Measurements from ENCODE around the gene PRDM10.

The PRDM10 gene, protein sequence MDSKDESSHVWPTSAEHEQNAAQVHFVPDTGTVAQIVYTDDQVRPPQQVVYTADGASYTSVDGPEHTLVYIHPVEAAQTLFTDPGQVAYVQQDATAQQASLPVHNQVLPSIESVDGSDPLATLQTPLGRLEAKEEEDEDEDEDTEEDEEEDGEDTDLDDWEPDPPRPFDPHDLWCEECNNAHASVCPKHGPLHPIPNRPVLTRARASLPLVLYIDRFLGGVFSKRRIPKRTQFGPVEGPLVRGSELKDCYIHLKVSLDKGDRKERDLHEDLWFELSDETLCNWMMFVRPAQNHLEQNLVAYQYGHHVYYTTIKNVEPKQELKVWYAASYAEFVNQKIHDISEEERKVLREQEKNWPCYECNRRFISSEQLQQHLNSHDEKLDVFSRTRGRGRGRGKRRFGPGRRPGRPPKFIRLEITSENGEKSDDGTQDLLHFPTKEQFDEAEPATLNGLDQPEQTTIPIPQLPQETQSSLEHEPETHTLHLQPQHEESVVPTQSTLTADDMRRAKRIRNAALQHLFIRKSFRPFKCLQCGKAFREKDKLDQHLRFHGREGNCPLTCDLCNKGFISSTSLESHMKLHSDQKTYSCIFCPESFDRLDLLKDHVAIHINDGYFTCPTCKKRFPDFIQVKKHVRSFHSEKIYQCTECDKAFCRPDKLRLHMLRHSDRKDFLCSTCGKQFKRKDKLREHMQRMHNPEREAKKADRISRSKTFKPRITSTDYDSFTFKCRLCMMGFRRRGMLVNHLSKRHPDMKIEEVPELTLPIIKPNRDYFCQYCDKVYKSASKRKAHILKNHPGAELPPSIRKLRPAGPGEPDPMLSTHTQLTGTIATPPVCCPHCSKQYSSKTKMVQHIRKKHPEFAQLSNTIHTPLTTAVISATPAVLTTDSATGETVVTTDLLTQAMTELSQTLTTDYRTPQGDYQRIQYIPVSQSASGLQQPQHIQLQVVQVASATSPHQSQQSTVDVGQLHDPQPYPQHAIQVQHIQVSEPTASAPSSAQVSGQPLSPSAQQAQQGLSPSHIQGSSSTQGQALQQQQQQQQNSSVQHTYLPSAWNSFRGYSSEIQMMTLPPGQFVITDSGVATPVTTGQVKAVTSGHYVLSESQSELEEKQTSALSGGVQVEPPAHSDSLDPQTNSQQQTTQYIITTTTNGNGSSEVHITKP

DNA sequence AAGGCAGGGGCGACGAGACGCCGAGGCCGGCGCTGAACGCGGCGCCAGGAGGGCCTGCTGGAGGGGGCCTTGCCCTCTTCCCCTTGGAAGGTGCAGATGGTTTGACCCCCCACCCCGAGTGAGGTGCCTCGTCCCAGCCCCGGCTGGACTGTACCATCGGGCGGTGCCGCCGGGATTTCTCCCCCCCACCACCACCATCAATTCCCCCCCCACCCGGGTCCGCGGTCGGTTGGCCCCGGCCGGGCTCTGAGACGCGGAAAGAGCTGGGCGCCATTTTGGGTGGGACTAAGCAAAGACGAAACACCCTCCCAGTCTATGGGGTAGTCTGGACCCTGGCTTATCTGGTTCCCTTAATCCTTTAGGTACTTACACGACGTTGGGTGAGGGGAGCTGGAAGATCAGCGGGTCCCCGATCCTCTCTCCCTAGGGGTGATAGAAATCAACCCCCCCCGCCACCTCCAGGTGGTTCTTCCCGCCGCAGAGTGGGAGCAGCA is at the start of gene PRDM10:
PRDM10 (minus strand) TSS at position 484 of the 494 bp plus-strand sequence. CDS start 41,871 bp downstream, outside the sequence.
- peak within 1 kb of the TSS; percentile 99 for H3K4me3 Mint-ChIP-seq
- peak within 1 kb of the TSS; percentile 100 for H3K27ac Mint-ChIP-seq
- no peaks in the 10 kb centered on the region for H3K27me3 Mint-ChIP-seq
- peaks cover 27% of the 10 kb centered on the region for H3K4me1 Mint-ChIP-seq (ENCODE audit: low read depth)
- H3K9me3 Mint-ChIP-seq (ENCODE audit: low read depth) = no peaks in the 10 kb centered on the region
- no peaks in the 10 kb centered on the region for H3K36me3 Mint-ChIP-seq

- Mint-ChIP-seq H3K27ac (no peak overlapping the region), H3K4me1 (ENCODE audit: low read depth) (no peaks in the 10 kb centered on the region), H3K36me3 (no peaks in the 10 kb centered on the region), H3K4me3 (no peak overlapping the region), H3K27me3 (no peaks in the 10 kb centered on the region), H3K9me3 (ENCODE audit: low read depth) (no peaks in the 10 kb centered on the region)
These were observed 48.4 kb upstream of the PRDM10 start for GRCh38 chr11:130051082-130051481.

DNA sequence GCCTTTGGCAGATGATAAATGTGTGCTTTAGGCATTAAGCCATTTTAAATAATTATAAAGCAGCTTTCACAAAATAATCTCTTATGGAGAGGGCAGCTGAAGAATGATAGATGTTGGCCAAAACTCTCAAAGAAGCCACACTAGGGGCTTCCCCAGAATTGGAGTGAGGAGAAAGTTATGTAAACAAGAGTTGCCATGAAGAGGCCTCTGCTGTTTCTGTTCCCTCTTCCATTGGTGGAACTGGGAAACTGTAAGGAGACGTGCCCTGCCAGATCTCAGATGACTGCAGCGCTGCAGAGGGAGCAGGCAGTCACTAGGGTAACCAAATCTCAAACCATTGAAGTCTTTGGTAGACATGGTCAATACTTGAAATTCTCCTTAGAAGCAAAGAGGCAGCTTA is 47.6 kb upstream of the PRDM10 start:
- H3K27ac Mint-ChIP-seq = no peak overlapping the region
- H3K27me3 Mint-ChIP-seq = no peaks in the 10 kb centered on the region

DNA sequence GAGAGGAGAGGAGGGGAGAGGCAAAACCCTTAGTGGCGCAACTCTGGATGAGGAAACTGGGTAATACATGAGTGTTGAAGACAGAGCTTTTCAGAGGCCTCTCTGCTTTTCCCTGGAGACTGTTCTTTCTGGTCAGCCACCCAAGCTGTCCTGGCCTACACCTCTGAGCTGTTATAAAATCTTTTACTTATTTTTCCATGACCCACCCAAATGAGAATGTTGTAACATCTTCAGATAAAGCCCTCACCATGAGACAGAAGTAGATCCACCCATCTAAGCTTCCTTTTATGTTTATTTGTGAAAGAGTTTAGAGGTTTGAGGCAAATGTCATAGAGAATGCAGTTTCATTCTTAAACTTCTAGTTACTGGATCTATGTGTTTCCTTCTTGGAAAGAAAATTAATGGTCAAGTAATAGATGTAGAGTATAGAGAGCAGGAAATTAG is 46.7 kb upstream of the PRDM10 start:
- Mint-ChIP-seq H3K9me3 (ENCODE audit: low read depth) (no peaks in the 10 kb centered on the region), H3K4me1 (ENCODE audit: low read depth) (no peaks in the 10 kb centered on the region), H3K4me3 (no peak overlapping the region), H3K27ac (no peak overlapping the region), H3K36me3 (no peaks in the 10 kb centered on the region), H3K27me3 (no peaks in the 10 kb centered on the region)

More for the DNA sequence above, 47.6 kb upstream of the PRDM10 start:
- no peaks in the 10 kb centered on the region for H3K36me3 Mint-ChIP-seq
- no peak overlapping the region for H3K4me3 Mint-ChIP-seq
- H3K9me3 Mint-ChIP-seq (ENCODE audit: low read depth) = no peaks in the 10 kb centered on the region
- no peaks in the 10 kb centered on the region for H3K4me1 Mint-ChIP-seq (ENCODE audit: low read depth)

DNA sequence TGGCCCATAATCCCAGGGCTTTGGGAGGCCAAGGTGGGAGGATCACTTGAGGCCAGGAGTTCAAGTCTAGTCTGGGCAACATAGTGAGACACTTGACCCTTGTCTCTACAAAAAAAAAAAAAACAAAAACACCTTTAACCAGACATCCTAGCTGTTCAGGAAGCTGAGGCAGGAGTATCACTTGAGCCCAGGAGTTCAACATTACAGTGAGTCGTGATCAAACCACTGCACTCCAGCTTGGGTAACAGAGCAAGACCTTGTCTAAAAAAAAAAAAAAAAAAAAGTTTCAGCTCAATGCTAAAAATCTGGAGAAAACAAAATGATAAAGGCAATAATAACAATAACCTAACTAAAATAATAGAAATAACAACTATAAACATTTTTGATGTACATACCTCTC is 44.5 kb upstream of the PRDM10 start:
- Mint-ChIP-seq H3K9me3 (ENCODE audit: low read depth) (no peaks in the 10 kb centered on the region), H3K27me3 (peaks cover 7% of the 10 kb centered on the region), H3K4me3 (no peak overlapping the region)

GRCh38 chr11:130043575-130043974 is 40.9 kb upstream of the PRDM10 start:
- Mint-ChIP-seq H3K9me3 (ENCODE audit: low read depth) (no peaks in the 10 kb centered on the region), H3K4me1 (ENCODE audit: low read depth) (no peaks in the 10 kb centered on the region), H3K4me3 (no peak overlapping the region), H3K27me3 (peaks cover 7% of the 10 kb centered on the region), H3K27ac (no peak overlapping the region), H3K36me3 (no peaks in the 10 kb centered on the region)

More for the DNA sequence above, 44.5 kb upstream of the PRDM10 start:
- H3K27ac Mint-ChIP-seq = no peak overlapping the region
- H3K4me1 Mint-ChIP-seq (ENCODE audit: low read depth) = no peaks in the 10 kb centered on the region
- H3K36me3 Mint-ChIP-seq = no peaks in the 10 kb centered on the region

DNA sequence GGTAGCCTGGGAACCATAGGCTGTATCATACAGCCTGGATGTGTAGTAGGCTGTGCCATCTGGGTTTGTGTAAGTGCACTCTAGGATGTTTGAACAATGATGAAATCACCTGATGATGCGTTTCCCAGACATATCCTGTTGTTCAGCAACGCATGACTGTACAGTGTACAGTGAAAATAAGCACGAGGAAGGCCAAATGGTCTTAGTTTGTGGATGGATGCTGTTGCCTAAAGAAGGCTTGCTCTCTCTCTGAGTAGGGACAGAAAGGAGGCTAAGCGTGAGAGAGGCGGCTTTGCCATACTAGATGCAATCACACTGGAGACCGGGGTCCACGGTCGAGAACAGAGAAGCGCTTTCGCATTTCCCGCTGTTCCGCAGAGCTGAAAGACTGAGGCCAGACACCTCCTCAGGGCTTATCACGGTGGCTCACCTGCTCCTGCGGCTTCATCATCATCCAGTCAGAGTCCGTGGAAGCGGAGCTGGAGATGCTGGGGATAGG is 39.5 kb upstream of the PRDM10 start:
- Mint-ChIP-seq H3K27ac (no peak overlapping the region), H3K36me3 (no peaks in the 10 kb centered on the region), H3K4me3 (no peak overlapping the region), H3K9me3 (ENCODE audit: low read depth) (no peaks in the 10 kb centered on the region), H3K27me3 (peaks cover 10% of the 10 kb centered on the region), H3K4me1 (ENCODE audit: low read depth) (no peaks in the 10 kb centered on the region)

DNA sequence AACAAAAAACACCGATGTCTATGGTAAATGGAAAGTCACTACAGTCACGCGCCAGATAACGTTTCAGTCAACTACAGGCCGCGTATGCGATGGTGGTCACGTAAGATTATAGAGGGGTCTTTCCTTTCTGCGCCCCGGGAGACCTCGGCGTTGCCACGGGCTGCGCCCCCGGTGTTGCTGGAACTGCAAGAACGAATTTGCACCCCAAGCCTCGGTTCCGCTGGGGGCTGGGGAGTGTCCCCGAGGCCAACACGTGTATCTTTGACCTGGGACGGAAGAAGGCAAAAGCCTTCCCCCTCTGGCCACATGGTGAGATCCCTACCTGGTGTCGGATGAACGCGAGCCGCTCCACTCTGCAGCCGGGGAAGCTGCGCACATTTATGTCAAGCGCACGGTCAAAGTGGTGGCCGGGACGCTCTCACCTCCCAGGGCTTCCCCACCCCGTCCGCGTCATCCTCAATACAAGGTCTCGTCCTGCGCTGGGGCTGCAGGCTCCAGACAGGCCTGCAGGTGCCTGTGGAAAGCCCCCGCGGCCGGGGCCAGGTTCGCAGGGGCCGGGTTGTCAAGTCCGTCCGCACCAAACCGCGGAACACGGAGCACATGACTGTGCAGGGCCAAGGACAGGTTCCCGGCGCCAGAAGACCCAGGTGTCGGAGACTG is 37.8 kb upstream of the PRDM10 start:
- no peaks in the 10 kb centered on the region for H3K36me3 Mint-ChIP-seq
- peaks cover 12% of the 10 kb centered on the region for H3K27me3 Mint-ChIP-seq
- H3K9me3 Mint-ChIP-seq (ENCODE audit: low read depth) = no peaks in the 10 kb centered on the region

GRCh38 chr11:130037881-130038585 is 35.4 kb upstream of the PRDM10 start:
- peaks cover 6% of the 10 kb centered on the region for H3K27me3 Mint-ChIP-seq
- H3K36me3 Mint-ChIP-seq = no peaks in the 10 kb centered on the region
- H3K9me3 Mint-ChIP-seq (ENCODE audit: low read depth) = no peaks in the 10 kb centered on the region
- no peak overlapping the region for H3K27ac Mint-ChIP-seq
- no peak overlapping the region for H3K4me3 Mint-ChIP-seq
- no peaks in the 10 kb centered on the region for H3K4me1 Mint-ChIP-seq (ENCODE audit: low read depth)

More for the DNA sequence above, 37.8 kb upstream of the PRDM10 start:
- Mint-ChIP-seq H3K27ac (no peak overlapping the region), H3K4me1 (ENCODE audit: low read depth) (no peaks in the 10 kb centered on the region), H3K4me3 (no peak overlapping the region)

DNA sequence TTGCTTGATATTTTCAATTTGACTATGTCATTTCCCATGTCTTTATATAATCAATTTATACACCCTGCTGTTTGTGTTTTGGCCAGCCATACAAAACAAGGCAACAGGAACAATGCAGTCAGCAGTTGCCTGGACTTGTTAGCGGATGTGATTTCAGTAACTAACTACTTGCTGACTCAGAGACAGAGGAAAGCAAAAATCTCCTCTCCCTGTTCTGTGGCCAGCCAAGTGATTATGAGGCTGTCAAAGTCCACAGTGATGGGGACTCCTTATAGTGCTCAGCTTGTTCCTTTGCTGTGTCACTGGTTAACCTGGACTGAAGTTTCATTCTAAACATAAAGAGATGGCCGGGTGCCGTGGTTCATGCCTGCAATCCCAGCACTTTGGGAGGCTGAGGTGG is 34.4 kb upstream of the PRDM10 start:
- Mint-ChIP-seq H3K4me3 (no peak overlapping the region), H3K4me1 (ENCODE audit: low read depth) (no peaks in the 10 kb centered on the region), H3K27ac (no peak overlapping the region), H3K9me3 (ENCODE audit: low read depth) (no peaks in the 10 kb centered on the region), H3K36me3 (no peaks in the 10 kb centered on the region), H3K27me3 (peaks cover 5% of the 10 kb centered on the region)

- H3K27me3 Mint-ChIP-seq = peaks cover 5% of the 10 kb centered on the region
- H3K9me3 Mint-ChIP-seq (ENCODE audit: low read depth) = no peaks in the 10 kb centered on the region
- H3K4me1 Mint-ChIP-seq (ENCODE audit: low read depth) = no peaks in the 10 kb centered on the region
- no peaks in the 10 kb centered on the region for H3K36me3 Mint-ChIP-seq
- no peak overlapping the region for H3K27ac Mint-ChIP-seq
- H3K4me3 Mint-ChIP-seq = no peak overlapping the region
These were observed 31.6 kb upstream of the PRDM10 start for GRCh38 chr11:130034236-130034635.

- no peaks in the 10 kb centered on the region for H3K4me1 Mint-ChIP-seq (ENCODE audit: low read depth)
- H3K36me3 Mint-ChIP-seq = no peaks in the 10 kb centered on the region
- peaks cover 3% of the 10 kb centered on the region for H3K27me3 Mint-ChIP-seq
- H3K27ac Mint-ChIP-seq = no peak overlapping the region
- H3K4me3 Mint-ChIP-seq = no peak overlapping the region
- H3K9me3 Mint-ChIP-seq (ENCODE audit: low read depth) = no peaks in the 10 kb centered on the region
These were observed 30.3 kb upstream of the PRDM10 start for GRCh38 chr11:130032931-130033330.

DNA sequence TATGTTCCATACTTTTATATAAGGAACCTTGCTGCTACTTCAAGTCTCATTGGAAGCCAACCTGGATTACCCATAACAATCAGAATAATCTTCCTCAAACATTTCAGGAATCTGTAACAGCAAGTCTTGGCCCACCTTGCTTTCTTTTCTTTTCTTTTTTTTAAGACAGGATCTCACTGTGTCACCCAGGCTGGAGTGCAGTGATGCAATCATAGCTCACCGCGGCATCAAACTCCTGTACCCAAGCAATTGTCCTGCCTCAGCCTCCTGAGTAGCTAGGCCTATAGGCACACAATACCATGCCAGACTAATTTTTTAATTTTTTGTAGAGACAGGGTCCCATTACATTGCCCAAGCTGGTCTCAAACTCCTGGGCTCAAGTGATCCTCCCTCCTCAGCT is 29.3 kb upstream of the PRDM10 start:
- no peak overlapping the region for H3K4me3 Mint-ChIP-seq
- H3K27ac Mint-ChIP-seq = no peak overlapping the region
- H3K27me3 Mint-ChIP-seq = peaks cover 2% of the 10 kb centered on the region
- no peaks in the 10 kb centered on the region for H3K36me3 Mint-ChIP-seq
- no peaks in the 10 kb centered on the region for H3K4me1 Mint-ChIP-seq (ENCODE audit: low read depth)
- H3K9me3 Mint-ChIP-seq (ENCODE audit: low read depth) = no peaks in the 10 kb centered on the region

DNA sequence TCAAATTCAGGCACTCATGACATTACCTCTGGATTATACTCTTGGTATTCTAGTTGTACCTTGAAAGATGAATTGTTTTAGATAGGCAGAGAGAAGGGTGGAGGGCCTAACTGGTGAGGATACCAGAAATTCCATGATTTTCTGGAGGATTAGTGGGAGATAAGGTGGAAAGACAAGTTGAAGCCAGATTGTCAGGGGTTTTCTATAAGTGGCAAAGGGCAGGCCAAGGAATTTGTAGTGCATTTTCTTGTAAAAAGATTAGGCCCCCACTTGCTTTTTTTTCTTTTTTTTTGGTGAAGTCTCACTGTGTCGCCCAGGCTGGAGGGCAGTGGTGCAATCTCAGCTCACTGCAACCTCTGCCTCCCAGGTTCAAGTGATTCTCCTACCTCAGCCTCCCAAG is 28.4 kb upstream of the PRDM10 start:
- H3K27ac Mint-ChIP-seq = no peak overlapping the region
- no peaks in the 10 kb centered on the region for H3K4me1 Mint-ChIP-seq (ENCODE audit: low read depth)
- no peaks in the 10 kb centered on the region for H3K9me3 Mint-ChIP-seq (ENCODE audit: low read depth)
- H3K36me3 Mint-ChIP-seq = no peaks in the 10 kb centered on the region
- no peak overlapping the region for H3K4me3 Mint-ChIP-seq
- peaks cover 4% of the 10 kb centered on the region for H3K27me3 Mint-ChIP-seq

All from activated naive CD8-positive, alpha-beta T cell (primary cell).